ENCODE measurements around the gene MED12L.

Gene MED12L

DNA sequence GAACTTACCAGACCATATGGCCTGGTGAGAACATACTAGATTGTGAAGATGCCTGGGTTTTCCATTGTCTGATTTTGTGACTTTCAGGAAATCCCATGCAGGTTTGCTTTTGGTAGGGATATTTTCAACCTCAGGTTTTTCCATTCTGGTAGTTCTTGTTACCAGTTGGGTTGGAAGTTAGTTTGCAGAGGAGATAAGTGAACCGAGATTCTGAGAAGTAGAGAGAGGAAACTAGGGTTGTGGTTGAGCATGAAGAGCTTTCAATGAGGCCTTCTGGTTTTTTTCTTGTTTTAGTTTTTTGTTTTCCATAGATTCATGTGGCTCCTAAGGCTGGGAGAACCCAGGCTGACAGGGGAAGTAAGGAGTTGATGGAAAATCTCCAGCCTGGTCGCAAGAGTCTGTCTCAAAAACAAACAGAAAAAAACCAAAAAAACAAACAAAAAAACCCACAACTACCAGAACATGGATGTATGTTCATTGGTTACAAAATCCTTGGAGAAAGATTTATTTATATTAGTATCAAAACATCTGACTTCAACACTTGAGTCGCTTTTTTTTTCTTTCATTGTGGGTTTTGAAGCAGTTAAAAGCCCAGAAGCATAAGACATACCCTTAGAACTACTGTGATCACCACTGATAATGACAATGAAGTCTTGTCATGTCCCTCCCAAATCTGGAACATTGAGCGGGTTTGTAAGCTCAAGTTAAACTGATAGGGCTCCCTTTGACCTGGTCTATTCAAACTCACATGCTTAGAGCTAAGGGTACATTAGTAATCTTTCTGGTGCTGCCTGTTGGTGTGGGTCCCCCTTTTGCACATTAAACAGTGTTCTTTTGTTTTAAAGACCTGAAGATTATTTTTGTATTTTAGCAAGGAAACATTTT lies 114.3 kb downstream of the MED12L start:
- in situ Hi-C loops (cut with HindIII; ENCODE audit: low pct_unique_long_range_greater_than_20kb, low sequenced_read_pairs) = no loop called here
- no peak for TF ChIP-seq JUND (IDR thresholded peaks at IDR 0.05; ENCODE audit: low read depth)
- no peak for DNase-seq (ENCODE audit: low read depth in 1 of 2, low spot score in 1 of 2)

DNA sequence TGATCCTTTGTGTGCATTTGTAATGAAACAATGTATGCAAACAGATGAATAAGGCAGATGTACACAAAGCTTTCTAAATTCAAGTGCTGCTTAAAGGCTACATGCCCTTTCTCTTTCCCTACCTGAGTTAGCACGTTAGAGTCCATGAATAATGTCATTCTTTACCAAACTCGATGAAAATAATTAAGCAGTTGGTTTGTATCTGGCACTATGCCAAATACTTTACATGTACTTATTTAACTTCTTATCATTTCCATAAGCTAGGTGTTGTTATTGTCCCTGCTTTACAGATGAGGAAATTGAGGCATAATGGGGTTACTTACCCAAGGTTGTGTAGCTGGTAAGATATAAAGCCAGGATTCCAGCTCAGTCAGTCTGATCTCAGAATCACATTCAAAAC lies 115.1 kb downstream of the MED12L start:
- in situ Hi-C loops (cut with HindIII; ENCODE audit: low pct_unique_long_range_greater_than_20kb, low sequenced_read_pairs) = no loop called here
- TF ChIP-seq JUND (IDR thresholded peaks at IDR 0.05; ENCODE audit: low read depth) = no peak
- no peak for DNase-seq (ENCODE audit: low read depth in 1 of 2, low spot score in 1 of 2)

DNA sequence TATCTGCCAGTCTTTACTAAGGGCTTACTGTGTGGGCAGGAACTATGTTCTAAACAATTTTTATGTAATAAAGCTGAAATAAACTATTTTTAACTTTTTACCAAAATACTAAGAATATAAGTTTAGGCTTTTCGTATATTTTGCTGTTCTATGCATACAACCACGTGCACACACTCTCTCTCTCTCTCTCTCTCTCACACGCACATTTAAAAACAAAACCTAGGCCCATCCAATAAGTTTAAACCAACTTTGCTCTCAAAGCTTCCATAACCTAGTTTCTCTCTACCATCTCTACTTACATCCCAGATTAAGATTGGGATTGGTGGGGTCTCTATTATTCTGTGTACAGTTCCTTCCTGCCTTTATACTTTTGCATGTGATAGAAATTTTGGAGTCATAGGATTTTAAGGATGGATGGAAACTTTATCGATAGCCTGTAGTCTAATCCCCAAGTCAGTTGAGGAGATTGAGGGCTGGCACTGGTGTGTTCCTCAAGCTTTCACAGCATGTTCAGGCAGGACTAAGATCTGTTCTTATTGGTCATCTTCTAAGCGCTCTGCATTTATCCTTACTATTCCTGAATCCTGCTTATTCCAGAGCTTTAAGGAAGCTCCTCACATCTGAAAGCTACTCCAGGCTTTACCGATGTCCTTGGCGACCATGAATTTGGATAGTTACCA lies 115.7 kb downstream of the MED12L start:
- TF ChIP-seq JUND (IDR thresholded peaks at IDR 0.05; ENCODE audit: low read depth) = no peak
- in situ Hi-C loops (cut with HindIII; ENCODE audit: low pct_unique_long_range_greater_than_20kb, low sequenced_read_pairs) = no loop called here
- DNase-seq (ENCODE audit: low read depth in 1 of 2, low spot score in 1 of 2) = no peak

DNA sequence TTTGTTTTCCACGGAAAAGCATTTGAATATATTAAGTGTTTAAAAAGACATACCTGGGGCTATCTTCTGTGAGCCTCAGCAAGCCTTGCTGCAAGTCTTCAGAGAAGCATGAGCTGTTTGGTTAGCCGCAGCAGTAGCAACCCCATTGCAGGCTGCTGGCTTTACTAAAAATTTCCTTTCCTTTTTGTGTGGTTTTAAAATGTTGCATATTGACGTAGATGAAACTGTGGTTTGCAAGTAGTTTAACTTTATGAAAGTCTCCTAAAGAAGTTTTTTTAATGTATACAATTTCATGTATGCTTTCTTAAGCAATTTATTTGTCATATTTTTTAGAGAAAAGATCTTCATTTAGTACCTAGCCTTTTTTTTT lies 117.6 kb downstream of the MED12L start, which contains the start of gene GPR171:
Gene GPR171 (minus strand): TSS at position 166 of the 370 bp plus-strand sequence. CDS start 3,830 bp downstream, outside the sequence.
- no peak for TF ChIP-seq JUND (IDR thresholded peaks at IDR 0.05; ENCODE audit: low read depth)
- no peak for DNase-seq (ENCODE audit: low read depth in 1 of 2, low spot score in 1 of 2)
- in situ Hi-C loops (cut with HindIII; ENCODE audit: low pct_unique_long_range_greater_than_20kb, low sequenced_read_pairs) = no loop called here

DNA sequence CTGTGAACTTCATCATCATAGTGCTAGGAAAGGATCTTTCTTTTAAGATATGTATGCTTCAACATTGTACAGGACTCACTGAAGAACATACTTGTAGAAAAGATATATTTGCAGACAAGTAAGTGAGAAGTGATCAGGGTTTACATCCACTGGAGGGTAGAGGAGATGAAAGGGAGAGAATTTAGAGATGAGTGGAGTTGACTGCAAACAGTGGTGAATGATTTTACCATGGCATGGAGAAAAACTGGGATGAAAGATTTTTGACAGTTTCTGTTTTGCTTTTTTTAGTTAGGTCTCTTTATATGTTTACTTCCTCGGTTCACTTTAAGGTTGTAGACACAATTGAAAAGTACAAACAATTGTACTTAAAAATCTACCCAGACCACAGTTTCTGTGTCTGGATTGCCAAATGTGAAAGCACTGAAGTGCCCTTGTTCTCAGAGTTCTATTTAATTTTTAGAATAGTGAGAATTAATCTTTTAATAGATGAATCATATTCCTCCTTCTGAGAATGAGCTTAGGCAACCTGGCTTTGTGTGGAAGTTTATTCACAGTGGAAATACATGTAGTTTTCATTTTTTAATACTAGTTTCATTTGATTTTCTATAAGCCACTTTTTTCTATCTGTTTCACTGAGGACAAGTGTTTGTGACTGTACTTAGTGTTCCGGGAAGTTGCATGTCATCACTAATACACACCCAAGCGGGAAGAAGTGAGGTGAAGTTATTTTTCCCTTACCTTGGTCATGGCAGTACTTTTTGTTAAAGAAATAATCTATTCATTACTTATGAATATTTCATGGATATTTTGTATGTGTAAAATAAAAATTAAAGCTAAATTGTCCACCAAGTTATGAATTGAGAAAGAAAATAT lies 119.3 kb downstream of the MED12L start:
- TF ChIP-seq JUND (IDR thresholded peaks at IDR 0.05; ENCODE audit: low read depth) = no peak
- DNase-seq (ENCODE audit: low read depth in 1 of 2, low spot score in 1 of 2) = no peak
- in situ Hi-C loops (cut with HindIII; ENCODE audit: low pct_unique_long_range_greater_than_20kb, low sequenced_read_pairs) = no loop called here

DNA sequence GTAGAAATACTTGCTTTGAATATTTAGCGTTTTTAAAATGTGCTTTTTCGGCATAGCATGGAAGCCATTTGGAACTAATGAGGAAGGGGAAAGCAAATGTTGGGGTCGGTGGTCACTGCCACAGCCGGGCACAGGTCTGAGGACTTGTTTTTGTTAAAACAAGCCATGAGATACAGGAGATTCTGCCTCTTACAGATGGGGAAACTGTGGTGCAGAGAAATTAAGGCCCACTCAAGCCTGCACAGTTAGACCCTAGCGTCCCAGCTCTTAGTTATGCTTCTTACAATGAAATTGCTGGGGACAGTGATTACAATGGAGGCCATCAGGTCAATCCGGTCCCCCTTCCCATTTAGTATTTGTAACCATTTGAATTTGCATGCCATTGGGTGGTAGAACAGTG lies 120.0 kb downstream of the MED12L start:
- DNase-seq (ENCODE audit: low read depth in 1 of 2, low spot score in 1 of 2) = no peak
- TF ChIP-seq JUND (IDR thresholded peaks at IDR 0.05; ENCODE audit: low read depth) = no peak
- in situ Hi-C loops (cut with HindIII; ENCODE audit: low pct_unique_long_range_greater_than_20kb, low sequenced_read_pairs) = no loop called here

DNA sequence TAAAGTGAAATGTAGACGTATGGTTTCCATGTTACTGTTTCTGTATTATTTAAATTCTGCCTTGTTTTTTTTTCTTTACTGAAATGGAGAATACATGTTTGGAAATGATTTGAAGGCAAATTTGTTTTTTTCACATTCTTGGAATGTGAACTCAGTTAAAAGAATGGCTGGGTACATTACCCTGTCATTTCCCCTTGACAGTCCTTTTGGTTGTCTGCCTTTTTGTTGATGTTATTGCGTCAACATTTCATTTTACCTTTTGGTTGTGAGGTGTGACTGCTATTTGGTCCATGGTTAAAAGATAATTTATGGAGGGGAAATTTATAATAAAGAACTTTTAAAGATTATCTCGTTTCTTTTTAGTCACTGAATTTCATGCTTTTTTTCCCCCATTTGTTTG lies 120.7 kb downstream of the MED12L start:
- no peak for DNase-seq (ENCODE audit: low read depth in 1 of 2, low spot score in 1 of 2)
- no peak for TF ChIP-seq JUND (IDR thresholded peaks at IDR 0.05; ENCODE audit: low read depth)
- in situ Hi-C loops (cut with HindIII; ENCODE audit: low pct_unique_long_range_greater_than_20kb, low sequenced_read_pairs) = no loop called here

DNA sequence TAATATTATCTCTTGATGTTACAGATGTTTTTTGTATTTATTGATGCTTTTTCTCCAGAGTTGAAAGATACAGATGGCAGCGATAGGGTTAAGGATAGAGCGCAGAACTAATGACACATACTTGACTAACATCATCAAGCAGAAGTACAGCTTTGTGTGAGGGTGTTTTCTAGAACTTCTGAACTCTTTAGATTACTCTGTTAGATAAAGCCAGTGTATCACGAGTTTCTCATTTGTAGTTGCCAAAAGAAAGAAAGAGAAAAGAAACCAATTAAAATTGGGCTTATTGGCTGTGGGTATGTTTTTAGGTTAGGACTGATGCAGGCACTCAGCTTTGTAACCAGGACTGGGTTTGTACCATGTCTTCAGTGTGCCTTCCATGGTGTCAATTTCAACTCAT lies 124.2 kb downstream of the MED12L start:
- no peak for DNase-seq (ENCODE audit: low read depth in 1 of 2, low spot score in 1 of 2)
- in situ Hi-C loops (cut with HindIII; ENCODE audit: low pct_unique_long_range_greater_than_20kb, low sequenced_read_pairs) = no loop called here
- TF ChIP-seq JUND (IDR thresholded peaks at IDR 0.05; ENCODE audit: low read depth) = no peak

DNA sequence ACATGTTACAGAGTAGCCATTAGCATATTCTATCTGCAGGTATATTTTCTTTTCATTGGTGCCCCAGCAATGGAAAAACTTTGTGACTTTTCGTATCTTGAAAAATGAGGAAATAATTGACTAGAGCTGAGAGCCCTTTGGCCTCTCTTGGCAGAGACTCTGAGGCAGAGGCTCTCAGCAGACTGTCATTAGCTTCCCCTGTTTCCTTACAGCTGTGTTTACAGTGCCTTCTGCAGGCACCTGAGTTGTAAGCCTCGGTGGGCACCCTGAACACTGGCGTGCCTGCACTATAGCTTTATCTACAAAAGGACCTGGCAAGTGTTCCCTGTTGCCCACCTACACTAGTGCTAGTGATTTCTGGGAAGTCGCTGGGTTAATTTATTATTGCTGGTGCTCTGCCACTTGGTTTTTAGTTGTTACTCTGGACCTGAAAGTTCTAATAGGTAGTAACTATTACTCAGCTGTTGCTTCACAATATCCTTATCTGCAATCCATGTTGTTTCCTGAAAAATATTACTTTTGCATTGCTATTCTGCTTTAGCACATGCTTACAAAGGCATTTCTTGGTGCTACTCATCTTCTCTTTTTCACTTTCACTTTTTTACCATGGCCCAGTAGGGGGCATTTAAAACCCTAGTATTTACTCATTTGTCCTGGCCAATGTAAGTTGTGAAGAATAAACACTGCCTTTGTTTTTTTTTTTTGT lies 125.4 kb downstream of the MED12L start:
- in situ Hi-C loops (cut with HindIII; ENCODE audit: low pct_unique_long_range_greater_than_20kb, low sequenced_read_pairs) = no loop called here
- no peak for DNase-seq (ENCODE audit: low read depth in 1 of 2, low spot score in 1 of 2)
- no peak for TF ChIP-seq JUND (IDR thresholded peaks at IDR 0.05; ENCODE audit: low read depth)

DNA sequence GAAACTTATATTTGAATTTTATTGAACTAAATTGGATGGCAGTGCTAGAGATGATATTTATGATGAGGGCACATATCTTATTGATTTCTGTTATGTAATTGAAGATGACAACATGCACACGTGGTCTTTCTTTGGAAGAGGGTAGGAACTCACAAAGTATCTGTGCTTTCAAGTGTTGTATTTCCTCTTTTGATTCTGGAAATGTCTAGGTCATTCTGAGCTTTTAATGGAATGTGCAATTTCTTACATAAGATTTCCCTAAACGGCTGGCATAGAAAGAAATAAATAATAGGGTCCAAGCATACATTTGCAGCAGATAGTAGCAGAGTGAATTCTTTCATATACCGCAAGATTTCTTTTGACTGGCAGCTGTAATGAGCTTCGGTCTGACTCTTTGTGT lies 127.7 kb downstream of the MED12L start:
- no peak for DNase-seq (ENCODE audit: low read depth in 1 of 2, low spot score in 1 of 2)
- TF ChIP-seq JUND (IDR thresholded peaks at IDR 0.05; ENCODE audit: low read depth) = no peak
- in situ Hi-C loops (cut with HindIII; ENCODE audit: low pct_unique_long_range_greater_than_20kb, low sequenced_read_pairs) = no loop called here

DNA sequence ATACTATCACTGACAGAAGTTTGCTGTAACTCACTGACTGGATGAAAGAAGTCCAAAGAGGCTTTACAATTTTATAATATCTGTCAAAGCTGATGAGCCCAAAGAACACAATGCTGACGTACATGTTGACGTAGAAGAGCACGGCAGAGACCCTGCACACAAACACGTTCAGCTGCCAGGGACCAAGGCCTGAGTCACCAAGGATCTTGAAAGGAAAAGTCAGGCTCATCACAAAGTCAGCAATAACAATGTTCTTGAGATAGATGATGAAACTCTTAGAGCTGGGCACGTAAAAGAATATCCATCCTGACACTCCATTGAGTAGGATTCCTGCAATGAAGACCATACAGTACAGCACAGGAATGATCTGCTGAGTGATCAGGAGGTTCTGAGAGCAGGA lies 128.4 kb downstream of the MED12L start:
- DNase-seq (ENCODE audit: low read depth in 1 of 2, low spot score in 1 of 2) = no peak
- in situ Hi-C loops (cut with HindIII; ENCODE audit: low pct_unique_long_range_greater_than_20kb, low sequenced_read_pairs) = no loop called here
- no peak for TF ChIP-seq JUND (IDR thresholded peaks at IDR 0.05; ENCODE audit: low read depth)

DNA sequence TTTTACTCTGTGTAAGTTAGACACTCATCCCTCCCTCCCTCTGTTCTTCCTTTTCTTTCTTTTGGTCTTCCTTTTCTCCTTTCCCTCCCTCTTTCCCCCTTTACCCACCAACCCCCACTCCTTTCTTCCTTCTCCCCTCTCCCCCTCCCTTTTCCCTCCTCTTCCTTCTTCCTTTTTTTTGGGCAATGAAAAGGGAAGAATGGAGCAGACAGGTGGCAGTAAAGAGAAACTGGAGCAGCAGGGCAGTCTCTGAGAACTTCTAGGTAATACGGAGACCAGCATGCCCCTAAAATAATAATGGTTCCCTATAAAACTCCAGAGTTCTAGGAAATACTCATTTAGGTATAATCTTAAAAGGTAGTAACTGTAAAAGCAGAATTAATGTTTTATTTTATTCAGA lies 129.0 kb downstream of the MED12L start:
- no peak for DNase-seq (ENCODE audit: low read depth in 1 of 2, low spot score in 1 of 2)
- in situ Hi-C loops (cut with HindIII; ENCODE audit: low pct_unique_long_range_greater_than_20kb, low sequenced_read_pairs) = no loop called here
- TF ChIP-seq JUND (IDR thresholded peaks at IDR 0.05; ENCODE audit: low read depth) = no peak
